Calu3 (cell line): ENCODE results near the gene MSLN. TPM values are rescaled to one million over a fixed set of nuclear protein-coding genes. Genes with fewer than 3 reads are reported as not detected.

ENCODE experiments used
- BruUV-seq: library from RNA; stranded (reverse); fragments of 400-500 nt; replicated peaks from 2 replicates; lab custom pipeline; 2021; lab: Mats Ljungman, UMichigan
- CTCF ChIA-PET: fragments of 300-600 bp; sonication (Branson Sonifier 250); formaldehyde crosslinking; loops from one replicate; lab custom pipeline; 2022; ENCODE audit warnings: antibody characterized with exemption; lab: Charles Lee
- DNase-seq: peaks from one replicate; pipeline ENCODE4 v3.0.0; 2022
- H3K27ac Mint-ChIP-seq: one replicate; pipeline ENCODE4 v1.8.0; 2022; ENCODE audit warnings: mixed read lengths; ENCODE audit not compliant: unreplicated experiment
- H3K27me3 Mint-ChIP-seq: one replicate; pipeline ENCODE4 v1.8.0; 2022; ENCODE audit warnings: mixed read lengths; ENCODE audit not compliant: unreplicated experiment
- H3K36me3 Mint-ChIP-seq: one replicate; pipeline ENCODE4 v1.8.0; 2022; ENCODE audit warnings: mild to moderate bottlenecking, moderate library complexity, mixed read lengths; ENCODE audit not compliant: insufficient read depth, unreplicated experiment
- H3K4me1 Mint-ChIP-seq: one replicate; pipeline ENCODE4 v1.8.0; 2022; ENCODE audit warnings: mild to moderate bottlenecking, low read depth, mixed read lengths; ENCODE audit not compliant: unreplicated experiment
- H3K4me3 Mint-ChIP-seq: one replicate; pipeline ENCODE4 v1.8.0; 2022; ENCODE audit warnings: mild to moderate bottlenecking, low read depth, moderate library complexity, mixed read lengths; ENCODE audit not compliant: unreplicated experiment
- H3K9me3 Mint-ChIP-seq: one replicate; pipeline ENCODE4 v1.8.0; 2022; ENCODE audit warnings: low read depth, mixed read lengths; ENCODE audit not compliant: unreplicated experiment
- CTCF ChIP-seq: fragments of 200-600 bp; IDR thresholded peaks from one replicate; pipeline ENCODE4 v1.8.0; 2022; ENCODE audit warnings: antibody characterized with exemption; ENCODE audit not compliant: unreplicated experiment
- intact Hi-C: fragments of 100-400 bp; cut with micrococcal nuclease; formaldehyde crosslinking; loops from one replicate; pipeline ENCODE4 v1.10.0; 2022; ENCODE audit not compliant: unreplicated experiment
- total RNA-seq: library from RNA; stranded (reverse); gene quantifications from 2 replicates; pipeline ENCODE4 v1.2.3, GENCODE V29; 2022

The MSLN gene
- total RNA-seq, 1 experiment from 2014 or later: 3.4 TPM

GRCh38 chr16:802914-803753 is 42.6 kb downstream of the MSLN start:
- intact Hi-C loops: no loop called here
- BruUV-seq: no TSS peak
- CTCF ChIA-PET: interaction anchor here (0.7 kb wide), 1 partner anchor 216 kb away, joined by 3 read pairs; no protein-coding TSS in a partner anchor
- peaks cover 7% of the 10 kb centered on the region for H3K4me1 Mint-ChIP-seq
- H3K9me3 Mint-ChIP-seq: no peaks in the 10 kb centered on the region
- H3K27me3 Mint-ChIP-seq: peaks cover 53% of the 10 kb centered on the region
- DNase-seq: no peak
- TF ChIP-seq CTCF: no peak
- no peak overlapping the region for H3K4me3 Mint-ChIP-seq
- peaks cover 60% of the 10 kb centered on the region for H3K36me3 Mint-ChIP-seq
- no peak overlapping the region for H3K27ac Mint-ChIP-seq

- peaks cover 59% of the 10 kb centered on the region for H3K27me3 Mint-ChIP-seq
- no peak for TF ChIP-seq CTCF
Observed at GRCh38 chr16:803754-804080, 43.2 kb downstream of the MSLN start.

GRCh38 chr16:804193-805048 is 43.9 kb downstream of the MSLN start:
- Mint-ChIP-seq H3K4me1 (peaks cover 8% of the 10 kb centered on the region), H3K27me3 (peaks cover 66% of the 10 kb centered on the region), H3K9me3 (no peaks in the 10 kb centered on the region), H3K4me3 (no peak overlapping the region), H3K36me3 (peaks cover 54% of the 10 kb centered on the region), H3K27ac (no peak overlapping the region)
- no peak for TF ChIP-seq CTCF
- BruUV-seq: no TSS peak
- intact Hi-C loops: no loop called here
- DNase-seq: no peak
- CTCF ChIA-PET: no interaction called here

More at GRCh38 chr16:803754-804080, 43.2 kb downstream of the MSLN start:
- no TSS peak for BruUV-seq
- Mint-ChIP-seq H3K9me3 (no peaks in the 10 kb centered on the region), H3K4me3 (no peak overlapping the region), H3K36me3 (peaks cover 54% of the 10 kb centered on the region), H3K4me1 (peaks cover 8% of the 10 kb centered on the region), H3K27ac (no peak overlapping the region)
- intact Hi-C loops: no loop called here
- DNase-seq: no peak
- CTCF ChIA-PET: interaction anchor here (0.7 kb wide), 1 partner anchor 216 kb away, joined by 3 read pairs; no protein-coding TSS in a partner anchor

- H3K9me3 Mint-ChIP-seq: no peaks in the 10 kb centered on the region
- peaks cover 8% of the 10 kb centered on the region for H3K4me1 Mint-ChIP-seq
- CTCF ChIA-PET: no interaction called here
- peaks cover 54% of the 10 kb centered on the region for H3K36me3 Mint-ChIP-seq
- no peak for DNase-seq
- intact Hi-C loops: no loop called here
- BruUV-seq: no TSS peak
- peaks cover 77% of the 10 kb centered on the region for H3K27me3 Mint-ChIP-seq
- no peak overlapping the region for H3K4me3 Mint-ChIP-seq
- TF ChIP-seq CTCF: no peak
- no peak overlapping the region for H3K27ac Mint-ChIP-seq
Observed at GRCh38 chr16:805474-805873, 44.9 kb downstream of the MSLN start.
